ENCODE results near the gene CARMIL3.

The CARMIL3 gene

GRCh38 chr14:24071836-24072430 is 20.1 kb downstream of the CARMIL3 start:
- DNase-seq (ENCODE audit: insufficient read length, low spot score) (no peak), FAIRE-seq (no peak)
- no peak for TF ChIP-seq CTCF (IDR thresholded peaks at IDR 0.05; ENCODE audit: insufficient read depth, missing control alignments)

DNA sequence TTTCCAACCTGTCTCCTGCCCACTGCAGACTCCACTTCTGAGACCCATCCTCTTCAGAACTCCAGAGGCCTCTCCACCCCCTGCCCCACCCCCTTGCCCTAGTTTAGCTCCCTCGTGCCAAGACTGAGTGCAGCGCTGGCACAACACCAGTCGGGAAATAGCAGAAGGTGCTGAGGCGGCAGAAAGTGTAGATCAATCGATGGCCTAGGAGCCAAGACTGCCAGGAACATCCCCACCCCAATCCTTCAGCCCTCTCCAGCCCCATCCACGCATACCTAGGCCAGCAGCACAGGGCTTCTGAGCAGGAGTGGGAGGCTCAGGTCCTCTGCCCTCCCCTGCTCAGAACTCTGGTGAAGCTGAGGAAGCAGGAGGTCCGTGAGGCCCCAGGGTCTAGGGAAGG is 20.6 kb downstream of the CARMIL3 start:
- no peak for TF ChIP-seq CTCF (IDR thresholded peaks at IDR 0.05; ENCODE audit: insufficient read depth, missing control alignments)
- DNase-seq (ENCODE audit: insufficient read length, low spot score) (no peak), FAIRE-seq (no peak)

GRCh38 chr14:24072881-24073877 is 21.4 kb downstream of the CARMIL3 start:
- DNase-seq (ENCODE audit: insufficient read length, low spot score): no peak
- no peak for TF ChIP-seq CTCF (IDR thresholded peaks at IDR 0.05; ENCODE audit: insufficient read depth, missing control alignments)
- no peak for FAIRE-seq

DNA sequence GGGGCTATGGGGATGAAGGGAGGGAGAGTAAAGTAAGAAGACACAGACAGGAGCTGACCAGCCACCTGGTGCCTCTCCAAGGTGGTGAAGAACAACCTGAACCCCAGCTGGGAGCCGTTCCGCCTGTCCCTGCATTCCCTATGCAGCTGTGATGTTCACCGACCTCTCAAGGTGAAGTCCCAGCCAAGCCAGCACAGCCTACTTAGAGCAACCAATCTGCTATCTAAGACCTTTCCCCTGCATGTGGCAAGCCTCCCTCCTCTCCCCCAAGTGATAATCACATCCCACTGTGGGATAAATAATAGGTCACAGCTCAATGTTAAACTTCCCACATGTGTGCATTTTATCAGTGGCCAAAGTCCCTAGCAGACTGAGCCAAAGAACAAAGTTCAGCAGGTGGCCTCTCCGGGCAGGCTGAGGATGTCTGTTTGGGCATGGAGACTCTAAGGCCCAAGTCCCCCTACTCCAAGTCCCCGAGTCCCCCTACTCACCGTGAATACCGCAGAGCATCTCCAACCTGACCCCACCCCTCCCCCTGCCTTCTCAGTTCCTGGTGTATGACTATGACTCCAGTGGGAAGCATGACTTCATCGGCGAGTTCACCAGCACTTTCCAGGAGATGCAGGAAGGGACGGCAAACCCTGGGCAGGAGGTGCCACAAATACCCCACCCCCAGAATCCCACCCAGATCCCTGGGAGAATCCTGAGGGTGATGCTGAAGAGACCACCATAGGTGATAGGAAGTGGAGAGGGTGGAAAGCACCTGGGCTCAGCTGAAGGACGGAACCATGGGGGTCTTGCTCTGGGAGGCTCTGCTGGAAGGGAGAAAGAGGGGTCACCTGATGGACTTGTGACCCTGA is 23.0 kb downstream of the CARMIL3 start:
- no peak for DNase-seq (ENCODE audit: insufficient read length, low spot score)
- no peak for FAIRE-seq
- TF ChIP-seq CTCF (IDR thresholded peaks at IDR 0.05; ENCODE audit: insufficient read depth, missing control alignments): no peak

GRCh38 chr14:24075485-24076301 is 23.9 kb downstream of the CARMIL3 start:
- DNase-seq (ENCODE audit: insufficient read length, low spot score) (no peak), FAIRE-seq (no peak)
- TF ChIP-seq CTCF (IDR thresholded peaks at IDR 0.05; ENCODE audit: insufficient read depth, missing control alignments): no peak

GRCh38 chr14:24076302-24076601 is 24.4 kb downstream of the CARMIL3 start:
- FAIRE-seq (no peak), DNase-seq (ENCODE audit: insufficient read length, low spot score) (no peak)
- no peak for TF ChIP-seq CTCF (IDR thresholded peaks at IDR 0.05; ENCODE audit: insufficient read depth, missing control alignments)
